HS-5 (cell line): ENCODE data around the gene CUEDC1.
"Not testable (repeated sequence)": the region's sequence is repeated elsewhere in the genome, so short reads cannot be mapped to it uniquely, and the experiment has no call there.

Source experiments
- DNase-seq: peaks from one replicate; pipeline ENCODE4 v3.0.0-alpha.2; 2012; ENCODE audit warnings: low read depth

CUEDC1 gene

GRCh38 chr17:57984936-57985674 lies 29.9 kb upstream of the CUEDC1 start:
- DNase-seq = no peak

DNA sequence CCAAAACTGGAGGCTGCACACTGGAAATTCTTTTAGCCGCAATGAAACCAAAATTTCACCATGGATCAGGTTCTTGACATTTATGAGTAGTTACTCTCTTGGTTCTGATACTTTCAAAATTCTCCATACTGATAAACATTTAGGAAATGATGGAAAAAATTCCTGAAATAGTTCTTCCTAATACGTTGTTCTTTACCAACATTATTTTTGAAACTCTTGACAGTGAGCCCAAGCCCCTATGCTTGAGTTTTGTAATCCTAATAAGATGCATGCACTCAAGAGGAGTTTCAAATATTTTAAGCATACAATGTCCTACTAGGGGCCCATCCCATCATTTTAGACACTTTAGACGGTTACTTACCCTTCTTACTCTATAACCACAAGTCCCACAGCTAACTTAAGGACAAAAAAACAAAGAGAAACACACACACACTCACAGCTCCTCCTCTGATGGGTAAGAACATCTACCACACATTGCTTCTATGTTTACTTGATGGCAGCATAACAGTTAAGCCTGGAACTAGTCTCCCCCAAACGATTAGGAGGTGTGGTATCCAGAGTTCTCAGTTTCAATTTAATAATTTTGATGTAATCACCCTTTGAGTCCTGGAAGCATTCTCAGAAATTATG lies 29.2 kb upstream of the CUEDC1 start:
- DNase-seq = no peak

- DNase-seq = no peak
Measured at GRCh38 chr17:57983446-57983845, 28.2 kb upstream of the CUEDC1 start.

- no peak for DNase-seq
Measured at GRCh38 chr17:57982452-57983170, 27.4 kb upstream of the CUEDC1 start.

DNA sequence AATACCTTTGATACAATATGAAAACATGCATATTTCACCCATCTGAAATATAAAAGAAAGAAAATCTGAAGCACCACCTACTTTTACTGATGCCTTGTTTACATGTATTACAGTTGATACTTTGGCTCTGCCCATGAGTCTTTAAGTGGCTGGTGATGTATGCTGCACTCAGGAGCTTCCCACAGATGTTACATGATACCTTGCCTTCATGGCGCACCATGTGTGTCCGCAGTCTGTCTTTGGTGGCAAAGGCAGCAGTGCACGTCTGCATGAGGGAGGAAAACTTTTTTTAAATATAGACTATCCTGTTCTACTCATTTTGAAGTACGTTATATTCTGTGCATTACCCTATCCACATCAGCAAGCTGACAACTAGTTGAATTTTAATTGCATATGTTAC lies 25.3 kb upstream of the CUEDC1 start:
- no peak for DNase-seq

- DNase-seq = no peak
Measured at GRCh38 chr17:57979076-57979475, 23.9 kb upstream of the CUEDC1 start.

- DNase-seq = no peak
Measured at GRCh38 chr17:57976594-57976993, 21.4 kb upstream of the CUEDC1 start.

DNA sequence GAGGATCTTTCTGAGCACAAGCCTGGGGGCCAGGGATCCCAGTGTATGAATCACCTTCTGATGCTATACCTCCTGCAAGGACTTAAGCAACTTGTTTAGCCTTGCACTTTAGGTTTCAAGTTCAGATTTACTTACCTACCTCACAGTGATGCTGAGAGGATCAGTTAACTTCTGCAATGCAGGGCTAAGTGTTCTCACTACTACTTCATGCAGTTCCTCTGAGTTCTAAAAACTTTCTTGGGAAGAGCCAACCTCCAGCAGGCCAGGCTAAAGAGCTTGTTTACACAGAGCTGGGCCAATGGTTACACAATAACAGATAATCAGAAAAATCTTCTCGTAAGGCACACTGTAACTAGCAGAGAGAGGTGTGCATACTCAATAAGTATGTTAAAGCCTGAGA lies 19.8 kb upstream of the CUEDC1 start:
- DNase-seq = no peak

GRCh38 chr17:57974053-57974824 lies 19.0 kb upstream of the CUEDC1 start:
- not testable (repeated sequence) for DNase-seq

DNA sequence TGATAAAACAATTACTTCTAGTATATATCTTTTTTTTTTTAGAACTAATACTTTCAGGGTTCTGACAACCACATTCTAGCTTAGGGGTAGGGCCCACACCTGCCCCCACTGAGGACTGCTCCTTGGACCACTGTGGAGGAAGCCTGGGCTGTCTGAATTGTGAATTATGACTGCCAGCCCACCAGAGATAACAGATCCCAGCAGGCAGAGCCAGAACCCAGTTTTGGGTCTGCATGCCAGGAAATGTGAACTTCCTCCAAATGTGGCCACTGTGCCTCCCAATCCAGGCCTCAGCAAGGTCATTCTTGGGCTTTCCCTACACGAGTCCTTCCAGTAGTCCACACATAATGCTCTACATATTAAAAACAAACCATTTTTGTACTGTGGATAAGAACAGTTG lies 16.9 kb upstream of the CUEDC1 start:
- DNase-seq = no peak

DNA sequence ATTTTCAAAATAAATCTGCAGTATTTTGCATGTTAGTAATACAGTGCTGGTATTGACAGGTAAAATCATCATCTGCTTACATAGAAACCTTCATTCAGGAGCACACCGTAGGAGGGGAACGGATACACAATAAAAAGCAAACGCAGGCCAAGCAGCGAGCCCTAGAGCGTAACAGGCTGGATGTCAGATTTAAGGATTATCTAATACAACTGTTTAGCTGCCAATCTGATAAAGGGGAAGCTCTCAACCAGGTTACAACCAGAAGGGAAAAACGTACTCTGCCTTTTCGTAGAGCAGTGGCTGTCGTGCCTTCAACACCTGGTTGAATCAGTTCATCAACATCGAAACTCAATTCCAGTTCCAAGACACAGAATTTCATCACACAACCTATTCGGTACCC lies 16.4 kb upstream of the CUEDC1 start:
- no peak for DNase-seq

DNA sequence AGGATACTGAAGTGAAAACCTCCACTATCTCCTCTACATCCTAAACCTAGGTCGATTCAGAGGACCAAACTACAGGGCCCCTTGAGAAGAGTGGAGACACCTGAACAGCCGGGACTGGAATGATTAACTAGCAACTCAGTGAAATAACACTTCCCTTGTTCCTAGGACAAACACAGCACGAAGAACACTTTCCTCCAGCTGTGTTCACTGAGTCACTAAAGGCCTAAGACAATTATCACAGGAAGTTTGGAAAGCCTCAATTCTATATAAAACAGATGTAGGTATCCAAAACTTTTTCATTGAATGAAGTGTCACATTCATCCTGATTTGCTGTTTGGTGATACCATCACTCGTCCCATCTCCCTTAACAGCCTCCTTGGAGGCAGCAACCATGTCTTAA lies 15.5 kb upstream of the CUEDC1 start:
- DNase-seq = peak; percentile 65

DNA sequence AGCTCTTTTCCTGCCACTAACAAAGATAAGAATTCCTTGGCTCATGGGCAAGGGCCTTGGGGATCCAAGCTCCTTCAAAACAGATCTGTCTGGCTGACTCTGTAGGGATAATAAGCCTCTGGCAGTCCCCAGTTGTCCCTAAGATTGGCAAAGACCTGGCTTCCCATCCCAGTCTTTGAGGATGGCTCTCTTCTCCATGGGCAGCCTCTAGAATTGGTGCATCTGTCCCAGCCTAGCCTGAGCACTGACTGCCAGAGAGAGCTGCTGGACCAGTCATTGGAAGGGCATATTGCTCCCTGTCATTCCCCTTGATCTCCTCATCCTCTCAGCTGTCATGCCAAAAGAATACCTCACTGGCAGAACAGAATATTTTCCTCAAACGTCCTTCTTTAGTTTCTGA lies 13.2 kb upstream of the CUEDC1 start:
- no peak for DNase-seq

DNA sequence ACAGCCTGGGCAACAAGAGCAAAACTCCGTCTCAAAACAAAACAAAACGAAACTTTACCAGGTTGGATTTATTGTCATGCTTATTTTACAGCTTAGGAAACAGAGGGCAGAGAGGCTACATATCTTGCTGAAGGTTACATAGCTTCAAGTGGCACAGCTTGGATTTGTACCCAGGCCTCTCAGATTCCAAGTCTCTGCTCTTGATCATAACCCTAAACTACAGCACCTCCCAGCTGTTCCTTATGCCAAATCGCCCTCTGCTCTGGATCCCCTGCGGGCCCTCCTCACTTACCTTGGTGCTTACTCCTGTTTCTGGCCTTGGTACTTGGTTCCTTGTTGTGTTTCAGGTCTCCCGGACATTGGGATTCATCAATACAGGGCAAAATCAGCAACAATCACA lies 11.7 kb upstream of the CUEDC1 start:
- no peak for DNase-seq

- DNase-seq = no peak
Measured at GRCh38 chr17:57966246-57966645, 11.0 kb upstream of the CUEDC1 start.

GRCh38 chr17:57965521-57966160 lies 10.4 kb upstream of the CUEDC1 start:
- no peak for DNase-seq

- DNase-seq = no peak
Measured at GRCh38 chr17:57963149-57963511, 7.9 kb upstream of the CUEDC1 start.

- DNase-seq = no peak
Measured at GRCh38 chr17:57962279-57963148, 7.3 kb upstream of the CUEDC1 start.

DNA sequence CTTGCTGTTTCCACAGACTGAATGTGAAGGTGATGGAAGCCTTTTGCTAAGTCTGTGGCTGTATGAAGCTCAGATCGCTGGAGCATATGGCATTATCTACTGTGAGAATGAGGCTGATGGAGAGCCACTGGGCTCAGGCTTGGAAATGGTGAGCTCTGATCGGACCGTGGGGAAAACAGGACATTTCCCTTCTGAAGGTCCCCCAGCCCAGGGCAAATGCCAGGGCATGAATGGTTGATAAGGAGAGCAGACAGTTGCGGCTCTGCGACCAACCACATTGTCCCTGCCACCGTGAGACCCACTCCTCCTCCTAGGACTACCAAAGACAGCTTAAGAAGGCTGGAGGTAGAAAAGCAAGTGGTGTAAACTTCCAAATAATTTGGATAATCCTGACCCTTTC lies 4.7 kb upstream of the CUEDC1 start:
- no peak for DNase-seq

- not testable (repeated sequence) for DNase-seq
Measured at GRCh38 chr17:57958391-57958790, 3.2 kb upstream of the CUEDC1 start.

GRCh38 chr17:57957886-57958285 lies 2.7 kb upstream of the CUEDC1 start:
- no peak for DNase-seq
